HEK293 (cell line): Measurements from ENCODE around the gene B3GAT1.

ENCODE experiments used
- BCL11A ChIP-seq: fragments of 450-650 bp; formaldehyde crosslinking; IDR thresholded peaks from 2 replicates; pipeline ENCODE4 v1.5.1; 2016; ENCODE audit warnings: low read depth, missing biosample characterization, missing genetic modification characterization
- ZNF16 ChIP-seq: fragments of 450-650 bp; formaldehyde crosslinking; IDR thresholded peaks from 2 replicates; pipeline ENCODE4 v1.5.1; 2016; ENCODE audit warnings: low read depth, missing biosample characterization, missing genetic modification characterization
- ZNF184 ChIP-seq: fragments of 450-650 bp; IDR thresholded peaks from 2 replicates; pipeline ENCODE4 v1.5.1; 2018; ENCODE audit warnings: missing biosample characterization, mild to moderate bottlenecking, missing genetic modification characterization
- ZNF830 ChIP-seq: fragments of 450-650 bp; IDR thresholded peaks from 2 replicates; pipeline ENCODE4 v1.5.0; 2018; ENCODE audit warnings: missing biosample characterization, missing genetic modification characterization, low read depth, mild to moderate bottlenecking, moderate library complexity
- TF ChIP-seq, protein P1 (sequence below): fragments of 450-650 bp; formaldehyde crosslinking; IDR thresholded peaks from 2 replicates; pipeline ENCODE4 v1.5.1; 2016; ENCODE audit warnings: missing biosample characterization, missing genetic modification characterization
- TF ChIP-seq, protein P2 (sequence below): fragments of 450-650 bp; formaldehyde crosslinking; conservative IDR thresholded peaks from 2 replicates; pipeline ENCODE4 v1.5.1; 2016; ENCODE audit warnings: low read depth, missing biosample characterization, missing genetic modification characterization
- TF ChIP-seq, protein P3 (sequence below): fragments of 450-650 bp; formaldehyde crosslinking; IDR thresholded peaks from 2 replicates; pipeline ENCODE4 v1.5.1; 2016; ENCODE audit warnings: missing biosample characterization, missing genetic modification characterization
- TF ChIP-seq, protein P4 (sequence below): sonication (generic); formaldehyde crosslinking; IDR thresholded peaks from 2 replicates; pipeline ENCODE4 v1.8.1; 2022; ENCODE audit warnings: mild to moderate bottlenecking, moderate library complexity, missing genetic modification reagents
- TF ChIP-seq, protein P5 (sequence below): fragments of 450-650 bp; formaldehyde crosslinking; IDR thresholded peaks from 2 replicates; pipeline ENCODE4 v1.5.1; 2016; ENCODE audit warnings: missing biosample characterization, missing genetic modification characterization
- TF ChIP-seq, protein P6 (sequence below): fragments of 450-650 bp; formaldehyde crosslinking; IDR thresholded peaks from 2 replicates; pipeline ENCODE4 v1.5.1; 2017; ENCODE audit warnings: missing biosample characterization, missing genetic modification characterization

DNA sequence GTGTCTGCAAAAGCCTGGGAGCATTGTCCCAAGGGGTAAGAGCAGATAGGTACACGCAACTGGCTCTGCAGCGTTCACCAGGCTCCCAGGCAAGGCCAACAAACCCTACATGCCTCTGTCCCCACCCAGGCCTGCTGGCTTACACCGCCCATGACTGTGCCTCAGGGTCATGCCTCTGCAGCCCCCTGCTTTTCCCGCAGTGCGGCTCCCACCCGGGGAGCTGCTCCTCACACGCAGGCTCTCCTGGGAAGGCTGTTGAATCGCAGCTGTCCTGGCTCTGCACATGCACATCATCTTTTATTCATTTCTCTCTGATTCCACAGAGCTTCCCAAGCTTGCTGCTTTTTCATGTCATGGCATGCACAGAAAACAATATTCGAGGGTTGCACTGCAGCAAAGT, 29.2 kb upstream of the B3GAT1 start:
- TF ChIP-seq, protein P1, sequence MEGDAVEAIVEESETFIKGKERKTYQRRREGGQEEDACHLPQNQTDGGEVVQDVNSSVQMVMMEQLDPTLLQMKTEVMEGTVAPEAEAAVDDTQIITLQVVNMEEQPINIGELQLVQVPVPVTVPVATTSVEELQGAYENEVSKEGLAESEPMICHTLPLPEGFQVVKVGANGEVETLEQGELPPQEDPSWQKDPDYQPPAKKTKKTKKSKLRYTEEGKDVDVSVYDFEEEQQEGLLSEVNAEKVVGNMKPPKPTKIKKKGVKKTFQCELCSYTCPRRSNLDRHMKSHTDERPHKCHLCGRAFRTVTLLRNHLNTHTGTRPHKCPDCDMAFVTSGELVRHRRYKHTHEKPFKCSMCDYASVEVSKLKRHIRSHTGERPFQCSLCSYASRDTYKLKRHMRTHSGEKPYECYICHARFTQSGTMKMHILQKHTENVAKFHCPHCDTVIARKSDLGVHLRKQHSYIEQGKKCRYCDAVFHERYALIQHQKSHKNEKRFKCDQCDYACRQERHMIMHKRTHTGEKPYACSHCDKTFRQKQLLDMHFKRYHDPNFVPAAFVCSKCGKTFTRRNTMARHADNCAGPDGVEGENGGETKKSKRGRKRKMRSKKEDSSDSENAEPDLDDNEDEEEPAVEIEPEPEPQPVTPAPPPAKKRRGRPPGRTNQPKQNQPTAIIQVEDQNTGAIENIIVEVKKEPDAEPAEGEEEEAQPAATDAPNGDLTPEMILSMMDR (tag by site-specific recombination): no peak
- TF ChIP-seq ZNF16 (tag by site-specific recombination): no peak
- TF ChIP-seq, protein P2, sequence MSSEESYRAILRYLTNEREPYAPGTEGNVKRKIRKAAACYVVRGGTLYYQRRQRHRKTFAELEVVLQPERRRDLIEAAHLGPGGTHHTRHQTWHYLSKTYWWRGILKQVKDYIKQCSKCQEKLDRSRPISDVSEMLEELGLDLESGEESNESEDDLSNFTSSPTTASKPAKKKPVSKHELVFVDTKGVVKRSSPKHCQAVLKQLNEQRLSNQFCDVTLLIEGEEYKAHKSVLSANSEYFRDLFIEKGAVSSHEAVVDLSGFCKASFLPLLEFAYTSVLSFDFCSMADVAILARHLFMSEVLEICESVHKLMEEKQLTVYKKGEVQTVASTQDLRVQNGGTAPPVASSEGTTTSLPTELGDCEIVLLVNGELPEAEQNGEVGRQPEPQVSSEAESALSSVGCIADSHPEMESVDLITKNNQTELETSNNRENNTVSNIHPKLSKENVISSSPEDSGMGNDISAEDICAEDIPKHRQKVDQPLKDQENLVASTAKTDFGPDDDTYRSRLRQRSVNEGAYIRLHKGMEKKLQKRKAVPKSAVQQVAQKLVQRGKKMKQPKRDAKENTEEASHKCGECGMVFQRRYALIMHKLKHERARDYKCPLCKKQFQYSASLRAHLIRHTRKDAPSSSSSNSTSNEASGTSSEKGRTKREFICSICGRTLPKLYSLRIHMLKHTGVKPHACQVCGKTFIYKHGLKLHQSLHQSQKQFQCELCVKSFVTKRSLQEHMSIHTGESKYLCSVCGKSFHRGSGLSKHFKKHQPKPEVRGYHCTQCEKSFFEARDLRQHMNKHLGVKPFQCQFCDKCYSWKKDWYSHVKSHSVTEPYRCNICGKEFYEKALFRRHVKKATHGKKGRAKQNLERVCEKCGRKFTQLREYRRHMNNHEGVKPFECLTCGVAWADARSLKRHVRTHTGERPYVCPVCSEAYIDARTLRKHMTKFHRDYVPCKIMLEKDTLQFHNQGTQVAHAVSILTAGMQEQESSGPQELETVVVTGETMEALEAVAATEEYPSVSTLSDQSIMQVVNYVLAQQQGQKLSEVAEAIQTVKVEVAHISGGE (tag by site-specific recombination): no peak
- TF ChIP-seq BCL11A (tag by site-specific recombination): no peak
- no peak for TF ChIP-seq ZNF184 (tag by site-specific recombination)
- no peak for TF ChIP-seq ZNF830 (tag by site-specific recombination)
- TF ChIP-seq, protein P3, sequence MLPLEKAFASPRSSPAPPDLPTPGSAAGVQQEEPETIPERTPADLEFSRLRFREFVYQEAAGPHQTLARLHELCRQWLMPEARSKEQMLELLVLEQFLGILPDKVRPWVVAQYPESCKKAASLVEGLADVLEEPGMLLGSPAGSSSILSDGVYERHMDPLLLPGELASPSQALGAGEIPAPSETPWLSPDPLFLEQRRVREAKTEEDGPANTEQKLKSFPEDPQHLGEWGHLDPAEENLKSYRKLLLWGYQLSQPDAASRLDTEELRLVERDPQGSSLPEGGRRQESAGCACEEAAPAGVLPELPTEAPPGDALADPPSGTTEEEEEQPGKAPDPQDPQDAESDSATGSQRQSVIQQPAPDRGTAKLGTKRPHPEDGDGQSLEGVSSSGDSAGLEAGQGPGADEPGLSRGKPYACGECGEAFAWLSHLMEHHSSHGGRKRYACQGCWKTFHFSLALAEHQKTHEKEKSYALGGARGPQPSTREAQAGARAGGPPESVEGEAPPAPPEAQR (tag by site-specific recombination): no peak
- TF ChIP-seq, protein P4, sequence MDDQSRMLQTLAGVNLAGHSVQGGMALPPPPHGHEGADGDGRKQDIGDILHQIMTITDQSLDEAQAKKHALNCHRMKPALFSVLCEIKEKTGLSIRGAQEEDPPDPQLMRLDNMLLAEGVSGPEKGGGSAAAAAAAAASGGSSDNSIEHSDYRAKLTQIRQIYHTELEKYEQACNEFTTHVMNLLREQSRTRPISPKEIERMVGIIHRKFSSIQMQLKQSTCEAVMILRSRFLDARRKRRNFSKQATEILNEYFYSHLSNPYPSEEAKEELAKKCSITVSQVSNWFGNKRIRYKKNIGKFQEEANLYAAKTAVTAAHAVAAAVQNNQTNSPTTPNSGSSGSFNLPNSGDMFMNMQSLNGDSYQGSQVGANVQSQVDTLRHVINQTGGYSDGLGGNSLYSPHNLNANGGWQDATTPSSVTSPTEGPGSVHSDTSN (CRISPR knock-in tag): no peak
- TF ChIP-seq, protein P5, sequence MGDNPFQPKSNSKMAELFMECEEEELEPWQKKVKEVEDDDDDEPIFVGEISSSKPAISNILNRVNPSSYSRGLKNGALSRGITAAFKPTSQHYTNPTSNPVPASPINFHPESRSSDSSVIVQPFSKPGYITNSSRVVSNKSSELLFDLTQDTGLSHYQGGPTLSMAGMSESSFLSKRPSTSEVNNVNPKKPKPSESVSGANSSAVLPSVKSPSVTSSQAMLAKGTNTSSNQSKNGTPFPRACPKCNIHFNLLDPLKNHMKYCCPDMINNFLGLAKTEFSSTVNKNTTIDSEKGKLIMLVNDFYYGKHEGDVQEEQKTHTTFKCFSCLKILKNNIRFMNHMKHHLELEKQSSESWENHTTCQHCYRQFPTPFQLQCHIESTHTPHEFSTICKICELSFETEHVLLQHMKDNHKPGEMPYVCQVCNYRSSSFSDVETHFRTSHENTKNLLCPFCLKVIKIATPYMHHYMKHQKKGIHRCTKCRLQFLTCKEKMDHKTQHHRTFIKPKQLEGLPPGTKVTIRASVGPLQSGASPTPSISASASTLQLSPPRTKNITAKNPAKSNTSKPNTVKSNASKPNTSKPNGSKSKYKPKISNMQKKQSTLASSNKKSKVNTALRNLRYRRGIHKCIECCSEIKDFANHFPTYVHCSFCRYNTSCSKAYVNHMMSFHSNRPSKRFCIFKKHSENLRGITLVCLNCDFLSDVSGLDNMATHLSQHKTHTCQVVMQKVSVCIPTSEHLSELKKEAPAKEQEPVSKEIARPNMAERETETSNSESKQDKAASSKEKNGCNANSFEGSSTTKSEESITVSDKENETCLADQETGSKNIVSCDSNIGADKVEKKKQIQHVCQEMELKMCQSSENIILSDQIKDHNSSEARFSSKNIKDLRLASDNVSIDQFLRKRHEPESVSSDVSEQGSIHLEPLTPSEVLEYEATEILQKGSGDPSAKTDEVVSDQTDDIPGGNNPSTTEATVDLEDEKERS: no peak
- TF ChIP-seq, protein P6, sequence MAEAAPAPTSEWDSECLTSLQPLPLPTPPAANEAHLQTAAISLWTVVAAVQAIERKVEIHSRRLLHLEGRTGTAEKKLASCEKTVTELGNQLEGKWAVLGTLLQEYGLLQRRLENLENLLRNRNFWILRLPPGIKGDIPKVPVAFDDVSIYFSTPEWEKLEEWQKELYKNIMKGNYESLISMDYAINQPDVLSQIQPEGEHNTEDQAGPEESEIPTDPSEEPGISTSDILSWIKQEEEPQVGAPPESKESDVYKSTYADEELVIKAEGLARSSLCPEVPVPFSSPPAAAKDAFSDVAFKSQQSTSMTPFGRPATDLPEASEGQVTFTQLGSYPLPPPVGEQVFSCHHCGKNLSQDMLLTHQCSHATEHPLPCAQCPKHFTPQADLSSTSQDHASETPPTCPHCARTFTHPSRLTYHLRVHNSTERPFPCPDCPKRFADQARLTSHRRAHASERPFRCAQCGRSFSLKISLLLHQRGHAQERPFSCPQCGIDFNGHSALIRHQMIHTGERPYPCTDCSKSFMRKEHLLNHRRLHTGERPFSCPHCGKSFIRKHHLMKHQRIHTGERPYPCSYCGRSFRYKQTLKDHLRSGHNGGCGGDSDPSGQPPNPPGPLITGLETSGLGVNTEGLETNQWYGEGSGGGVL: no peak
